ENCODE results near the gene FRMD4A.
"Not testable (repeated sequence)": the region's sequence is repeated elsewhere in the genome, so short reads cannot be mapped to it uniquely, and the experiment has no call there.

Gene FRMD4A

GRCh38 chr10:14235566-14236195 is 95.0 kb downstream of the FRMD4A start:
- DNase-seq: no peak

- no peak for DNase-seq
Observed at GRCh38 chr10:14233566-14233965, 97.2 kb downstream of the FRMD4A start.

- not testable (repeated sequence) for DNase-seq
Observed at GRCh38 chr10:14228798-14229197, 101.9 kb downstream of the FRMD4A start.

- no peak for DNase-seq
Observed at GRCh38 chr10:14225379-14225778, 105.3 kb downstream of the FRMD4A start.

- no peak for DNase-seq
Observed at GRCh38 chr10:14220026-14220425, 110.7 kb downstream of the FRMD4A start.

GRCh38 chr10:14219411-14219810 is 111.3 kb downstream of the FRMD4A start:
- no peak for DNase-seq

GRCh38 chr10:14215641-14216040 is 115.1 kb downstream of the FRMD4A start:
- no peak for DNase-seq

GRCh38 chr10:14213703-14214102 is 117.0 kb downstream of the FRMD4A start:
- not testable (repeated sequence) for DNase-seq

- no peak for DNase-seq
Observed at GRCh38 chr10:14211610-14212009, 119.1 kb downstream of the FRMD4A start.

GRCh38 chr10:14208231-14208630 is 122.5 kb downstream of the FRMD4A start:
- DNase-seq: no peak

GRCh38 chr10:14205233-14205632 is 125.5 kb downstream of the FRMD4A start:
- no peak for DNase-seq

GRCh38 chr10:14200698-14201544 is 129.8 kb downstream of the FRMD4A start:
- DNase-seq: peak; percentile 59

GRCh38 chr10:14199098-14199497 is 131.6 kb downstream of the FRMD4A start:
- DNase-seq: not testable (repeated sequence)

- DNase-seq: no peak
Observed at GRCh38 chr10:14198078-14198477, 132.6 kb downstream of the FRMD4A start.

GRCh38 chr10:14196113-14196512 is 134.6 kb downstream of the FRMD4A start:
- no peak for DNase-seq

GRCh38 chr10:14195433-14195832 is 135.3 kb downstream of the FRMD4A start:
- no peak for DNase-seq

- no peak for DNase-seq
Observed at GRCh38 chr10:14192746-14193145, 138.0 kb downstream of the FRMD4A start.

- DNase-seq: no peak
Observed at GRCh38 chr10:14191871-14192270, 138.9 kb downstream of the FRMD4A start.

GRCh38 chr10:14191407-14191806 is 139.3 kb downstream of the FRMD4A start:
- peak; percentile 3 for DNase-seq

- no peak for DNase-seq
Observed at GRCh38 chr10:14190702-14191101, 140.0 kb downstream of the FRMD4A start.

- DNase-seq: peak; percentile 40
Observed at GRCh38 chr10:14186245-14186644, 144.5 kb downstream of the FRMD4A start.

- DNase-seq: peak; percentile 62
Observed at GRCh38 chr10:14185316-14186045, 145.2 kb downstream of the FRMD4A start.

GRCh38 chr10:14184841-14185315 is 145.8 kb downstream of the FRMD4A start:
- peak; percentile 66 for DNase-seq
